GM23338 (cell line): ENCODE results near the gene BEST1.

Experiments
- CREB1 ChIP-seq: fragments of 250-450 bp; sonication (Bioruptor Pico); IDR thresholded peaks from 2 replicates; pipeline ENCODE4 v1.5.0; 2020; ENCODE audit warnings: low read depth, mild to moderate bottlenecking, moderate library complexity
- ETS1 ChIP-seq: IDR thresholded peaks from 2 replicates; pipeline ENCODE4 v1.6.1; 2016; ENCODE audit warnings: antibody characterized with exemption
- EZH2 ChIP-seq: fragments of 200-600 bp; sonication (generic); IDR thresholded peaks from one replicate; pipeline ENCODE4 v1.8.0; 2017; ENCODE audit warnings: antibody characterized with exemption, mild to moderate bottlenecking, low read depth; ENCODE audit not compliant: unreplicated experiment
- EZH2phosphoT487 ChIP-seq: fragments of 200-600 bp; sonication (generic); IDR thresholded peaks from one replicate; pipeline ENCODE4 v1.8.1; 2018; ENCODE audit warnings: antibody characterized with exemption; ENCODE audit not compliant: unreplicated experiment
- JUNB ChIP-seq: IDR thresholded peaks from one replicate; pipeline ENCODE4 v1.6.1; 2016; ENCODE audit warnings: antibody characterized with exemption; ENCODE audit not compliant: unreplicated experiment
- NANOG ChIP-seq: IDR thresholded peaks from 2 replicates; pipeline ENCODE4 v1.6.1; 2016; ENCODE audit warnings: antibody characterized with exemption, borderline replicate concordance
- POLR2AphosphoS5 ChIP-seq: IDR thresholded peaks from 2 replicates; pipeline ENCODE4 v1.6.1; 2016; ENCODE audit warnings: antibody characterized with exemption, low read depth
- REST ChIP-seq: IDR thresholded peaks from one replicate; pipeline ENCODE4 v1.6.1; 2018; ENCODE audit warnings: antibody characterized with exemption; ENCODE audit not compliant: unreplicated experiment
- STAT1 ChIP-seq: IDR thresholded peaks from one replicate; pipeline ENCODE4 v1.6.1; 2016; ENCODE audit warnings: antibody characterized with exemption; ENCODE audit not compliant: unreplicated experiment
- ZNF114 ChIP-seq: fragments of 250-450 bp; sonication (Bioruptor Pico); IDR thresholded peaks from 2 replicates; pipeline ENCODE4 v1.5.0; 2020; ENCODE audit warnings: mild to moderate bottlenecking, moderate library complexity
- ZNF331 ChIP-seq: fragments of 250-450 bp; sonication (Bioruptor Pico); IDR thresholded peaks from 2 replicates; pipeline ENCODE4 v1.5.0; 2020; ENCODE audit warnings: low read depth, mild to moderate bottlenecking, moderate library complexity
- TF ChIP-seq, protein P1 (sequence below), 2 experiments: fragments of 200-600 bp in 1 of 2; sonication (generic) in 1 of 2; conservative IDR thresholded peaks; 2 replicates each; pipeline versions ENCODE4 v1.5.1 to v1.6.1; 2016 to 2017; ENCODE audit warnings: antibody characterized with exemption in 2 of 2, low read depth in 2 of 2, mild to moderate bottlenecking in 2 of 2, moderate library complexity in 1 of 2

GRCh38 chr11:61923166-61924063 is 26.7 kb upstream of the BEST1 start:
- TF ChIP-seq, protein P1, sequence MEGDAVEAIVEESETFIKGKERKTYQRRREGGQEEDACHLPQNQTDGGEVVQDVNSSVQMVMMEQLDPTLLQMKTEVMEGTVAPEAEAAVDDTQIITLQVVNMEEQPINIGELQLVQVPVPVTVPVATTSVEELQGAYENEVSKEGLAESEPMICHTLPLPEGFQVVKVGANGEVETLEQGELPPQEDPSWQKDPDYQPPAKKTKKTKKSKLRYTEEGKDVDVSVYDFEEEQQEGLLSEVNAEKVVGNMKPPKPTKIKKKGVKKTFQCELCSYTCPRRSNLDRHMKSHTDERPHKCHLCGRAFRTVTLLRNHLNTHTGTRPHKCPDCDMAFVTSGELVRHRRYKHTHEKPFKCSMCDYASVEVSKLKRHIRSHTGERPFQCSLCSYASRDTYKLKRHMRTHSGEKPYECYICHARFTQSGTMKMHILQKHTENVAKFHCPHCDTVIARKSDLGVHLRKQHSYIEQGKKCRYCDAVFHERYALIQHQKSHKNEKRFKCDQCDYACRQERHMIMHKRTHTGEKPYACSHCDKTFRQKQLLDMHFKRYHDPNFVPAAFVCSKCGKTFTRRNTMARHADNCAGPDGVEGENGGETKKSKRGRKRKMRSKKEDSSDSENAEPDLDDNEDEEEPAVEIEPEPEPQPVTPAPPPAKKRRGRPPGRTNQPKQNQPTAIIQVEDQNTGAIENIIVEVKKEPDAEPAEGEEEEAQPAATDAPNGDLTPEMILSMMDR (conservative IDR thresholded peaks at IDR 0.05; ENCODE audit: low read depth in 2 of 2), result no peak
- TF ChIP-seq POLR2AphosphoS5 (no peak), REST (peak; percentile 27), EZH2phosphoT487 (no peak), JUNB (no peak), ZNF331 (no peak), CREB1 (CRISPR knock-in tag) (no peak), EZH2 (no peak), ZNF114 (CRISPR knock-in tag) (no peak), NANOG (no peak), STAT1 (no peak), ETS1 (no peak)
